ENCODE data around the gene RBM48.

RBM48 gene

GRCh38 chr7:92513167-92513902, 15.3 kb upstream of the RBM48 start:
- TF ChIP-seq CTCF (IDR thresholded peaks at IDR 0.05; ENCODE audit: control extremely low read depth, extremely low read depth, low read depth, missing control alignments), result no peak
- POLR2A ChIA-PET, result no interaction called here
- no peak for DNase-seq (ENCODE audit: extremely low spot score)
- CTCF ChIA-PET, result interaction anchor here (1.4 to 2.8 kb wide), 4 partner anchors 15 to 66 kb away, joined by 4 to 13 read pairs (median 4); partner anchors contain the start of genes GATAD1, PEX1 and RBM48

GRCh38 chr7:92517631-92518030, 11.0 kb upstream of the RBM48 start:
- ChIA-PET CTCF (interaction anchor here (1.1 to 1.6 kb wide), 4 partner anchors 10 to 32 kb away, joined by 3 to 5 read pairs (median 4); partner anchors contain the start of genes PEX1 and RBM48), POLR2A (no interaction called here)
- DNase-seq (ENCODE audit: extremely low spot score), result no peak
- no peak for TF ChIP-seq CTCF (IDR thresholded peaks at IDR 0.05; ENCODE audit: control extremely low read depth, extremely low read depth, low read depth, missing control alignments)

- POLR2A ChIA-PET, result no interaction called here
- no peak for TF ChIP-seq CTCF (IDR thresholded peaks at IDR 0.05; ENCODE audit: control extremely low read depth, extremely low read depth, low read depth, missing control alignments)
- DNase-seq (ENCODE audit: extremely low spot score), result no peak
- CTCF ChIA-PET, result interaction anchor here (2.6 kb wide), 1 partner anchor 9 kb away, joined by 6 read pairs; the partner anchor contains the start of genes PEX1 and RBM48
These were observed 8.6 kb upstream of the RBM48 start for GRCh38 chr7:92520024-92520423.

- no peak for TF ChIP-seq CTCF (IDR thresholded peaks at IDR 0.05; ENCODE audit: control extremely low read depth, extremely low read depth, low read depth, missing control alignments)
- DNase-seq (ENCODE audit: extremely low spot score), result no peak
- ChIA-PET CTCF (no interaction called here), POLR2A (no interaction called here)
These were observed 5.5 kb upstream of the RBM48 start for GRCh38 chr7:92523110-92523509.

GRCh38 chr7:92527300-92528187, 1.1 kb upstream of the RBM48 start:
- POLR2A ChIA-PET, result interaction anchor here (1.0 to 1.8 kb wide), 3 partner anchors 52 to 587 kb away, joined by 3 to 9 read pairs (median 4); partner anchors contain the start of genes AKAP9, ANKIB1 and KRIT1
- DNase-seq (ENCODE audit: extremely low spot score), result peak; percentile 52
- CTCF ChIA-PET, result interaction anchor here (0.7 to 1.7 kb wide), 11 partner anchors 10 to 305 kb away, joined by 3 to 14 read pairs (median 4); partner anchors contain the start of gene GATAD1
- TF ChIP-seq CTCF (IDR thresholded peaks at IDR 0.05; ENCODE audit: control extremely low read depth, extremely low read depth, low read depth, missing control alignments), result no peak

GRCh38 chr7:92528958-92529264, 316 bp downstream of the RBM48 start:
- ChIA-PET CTCF (interaction anchor here (0.8 to 1.7 kb wide), 14 partner anchors 9 to 105 kb away, joined by 3 to 14 read pairs (median 4); partner anchors contain the start of gene GATAD1), POLR2A (interaction anchor here (0.5 to 1.8 kb wide), 10 partner anchors 9 to 1308 kb away, joined by 3 to 9 read pairs (median 4); partner anchors contain the start of genes AKAP9, ANKIB1 and KRIT1)
- no peak for DNase-seq (ENCODE audit: extremely low spot score)
- TF ChIP-seq CTCF (IDR thresholded peaks at IDR 0.05; ENCODE audit: control extremely low read depth, extremely low read depth, low read depth, missing control alignments), result no peak

Measured in GM10248 (cell line).